K562 (cell line): ENCODE results near the gene RPTOR. TPM values are rescaled to one million over a fixed set of nuclear protein-coding genes. Genes with fewer than 3 reads are reported as not detected.

ENCODE experiments used
- CREM ChIP-seq: IDR thresholded peaks from 2 replicates; pipeline ENCODE4 v1.6.1; 2014; ENCODE audit warnings: antibody characterized with exemption, low read depth
- EGR1 ChIP-seq: fragments of 450-650 bp; conservative IDR thresholded peaks from 2 replicates; pipeline ENCODE4 v1.6.1; 2017; ENCODE audit warnings: mild to moderate bottlenecking
- HDAC1 ChIP-seq, 2 experiments: fragments of 450-650 bp; IDR thresholded peaks; 2 replicates each; pipeline ENCODE4 v1.6.1; 2016 to 2017; ENCODE audit warnings: inconsistent platforms in 1 of 2, mild to moderate bottlenecking in 1 of 2, moderate library complexity in 1 of 2
- HDAC2 ChIP-seq: fragments of 450-650 bp; IDR thresholded peaks from 2 replicates; pipeline ENCODE4 v1.6.1; 2016; ENCODE audit warnings: mild to moderate bottlenecking
- MAZ ChIP-seq, 2 experiments: fragments of 450-650 bp in 1 of 2; sonication (generic) in 1 of 2; formaldehyde crosslinking; IDR thresholded peaks in 1 of 2; conservative IDR thresholded peaks in 1 of 2; 2 replicates each; pipeline versions ENCODE4 v1.4.0 to v1.5.0; 2020; ENCODE audit warnings: mild to moderate bottlenecking in 1 of 2, missing genetic modification reagents in 1 of 2
- NCOA1 ChIP-seq: fragments of 450-650 bp; IDR thresholded peaks from 2 replicates; pipeline ENCODE4 v1.6.1; 2016; ENCODE audit warnings: low read depth
- NCOR1 ChIP-seq: fragments of 450-650 bp; IDR thresholded peaks from 2 replicates; pipeline ENCODE4 v1.6.1; 2016; ENCODE audit warnings: mild to moderate bottlenecking, moderate library complexity
- NFE2L1 ChIP-seq: fragments of 450-650 bp; IDR thresholded peaks from 2 replicates; pipeline ENCODE4 v1.6.1; 2016; ENCODE audit warnings: missing genetic modification characterization, low read depth, mild to moderate bottlenecking, missing compliant biosample characterization, moderate library complexity, borderline replicate concordance
- PYGO2 ChIP-seq: fragments of 450-650 bp; IDR thresholded peaks from 2 replicates; pipeline ENCODE4 v1.6.1; 2016; ENCODE audit warnings: mild to moderate bottlenecking, missing genetic modification characterization, moderate library complexity, missing compliant biosample characterization
- SRSF1 ChIP-seq: fragments of 200-400 bp; formaldehyde crosslinking; IDR thresholded peaks from 2 replicates; pipeline ENCODE4 v1.6.1; 2017; ENCODE audit warnings: mild to moderate bottlenecking, low read depth, low read length, moderate library complexity
- TSC22D4 ChIP-seq: fragments of 450-650 bp; IDR thresholded peaks from 2 replicates; pipeline ENCODE4 v1.6.1; 2016; ENCODE audit warnings: missing genetic modification characterization, missing biosample characterization, control low read depth
- YBX1 ChIP-seq: fragments of 450-650 bp; IDR thresholded peaks from 2 replicates; pipeline ENCODE4 v1.7.1; 2016; ENCODE audit warnings: mild to moderate bottlenecking
- ZBTB1 ChIP-seq: sonication (generic); formaldehyde crosslinking; IDR thresholded peaks from 2 replicates; pipeline ENCODE4 v1.8.1; 2023; ENCODE audit warnings: missing genetic modification reagents, low read depth, mild to moderate bottlenecking, borderline replicate concordance
- ZNF174 ChIP-seq: fragments of 250-450 bp; sonication (Bioruptor Pico); IDR thresholded peaks from 2 replicates; pipeline ENCODE4 v1.4.0; 2020; ENCODE audit warnings: mild to moderate bottlenecking
- ZNF224 ChIP-seq: sonication (generic); formaldehyde crosslinking; IDR thresholded peaks from 2 replicates; pipeline ENCODE4 v1.8.0; 2022; ENCODE audit warnings: mild to moderate bottlenecking, missing genetic modification reagents
- polyA plus RNA-seq, 8 experiments: library from polyadenylated mRNA; depleted of rRNA in 4 of 8; stranded (reverse) in 5 of 8; unstranded in 3 of 8; fragments of >200 nt; fragmentation: Nextera tagmentation in 2 of 8; fragmentation: Illumina TruSeq in 1 of 8; extraction: Ambion mirVana in 2 of 8; extraction: Trizol in 1 of 8; gene quantifications; 2 replicates each; pipeline versions ENCODE4 v1.2.1 to v1.2.3, GENCODE V29; 2011 to 2014; ENCODE audit warnings: inconsistent platforms in 1 of 8, missing spikeins in 1 of 8
- total RNA-seq, 7 experiments: library from RNA; depleted of rRNA in 6 of 7; stranded (reverse); fragments of >200 nt in 6 of 7; fragmentation: Illumina TruSeq in 2 of 7; extraction: Trizol in 2 of 7; gene quantifications; 2 replicates each; pipeline versions ENCODE4 v1.2.1 to v1.2.3, GENCODE V29; 2011 to 2021; ENCODE audit warnings: low replicate concordance in 1 of 7
- TF ChIP-seq, protein P1 (sequence below), 2 experiments: fragments of 450-650 bp in 1 of 2; sonication (generic) in 1 of 2; formaldehyde crosslinking in 1 of 2; IDR thresholded peaks in 1 of 2; conservative IDR thresholded peaks in 1 of 2; 2 replicates each; pipeline versions ENCODE4 v1.6.1 to v1.8.1; 2016 to 2023; ENCODE audit warnings: mild to moderate bottlenecking in 2 of 2, moderate library complexity in 2 of 2, inconsistent platforms in 1 of 2, missing genetic modification reagents in 1 of 2
- TF ChIP-seq, protein P2 (sequence below): fragments of 450-650 bp; formaldehyde crosslinking; IDR thresholded peaks from 2 replicates; pipeline ENCODE4 v1.4.0; 2022; ENCODE audit warnings: missing genetic modification characterization
- TF ChIP-seq, protein P3 (sequence below): IDR thresholded peaks from 2 replicates; pipeline ENCODE4 v1.6.1; 2011; ENCODE audit warnings: borderline replicate concordance, low read depth, mild to moderate bottlenecking, moderate library complexity, low read length; ENCODE audit not compliant: insufficient read depth, poor library complexity, severe bottlenecking
- TF ChIP-seq, protein P4 (sequence below): fragments of 450-650 bp; formaldehyde crosslinking; IDR thresholded peaks from 2 replicates; pipeline ENCODE4 v1.4.0; 2020; ENCODE audit warnings: mild to moderate bottlenecking, moderate library complexity
- TF ChIP-seq, protein P5 (sequence below), 2 experiments: fragments of 200-800 bp in 1 of 2; sonication (Bioruptor generic) in 1 of 2; sonication (generic) in 1 of 2; formaldehyde crosslinking in 1 of 2; IDR thresholded peaks in 1 of 2; conservative IDR thresholded peaks in 1 of 2; 2 replicates each; pipeline versions ENCODE4 v1.5.0 to v1.6.1; 2016 to 2020; ENCODE audit warnings: missing compliant biosample characterization in 1 of 2, missing genetic modification characterization in 1 of 2, missing genetic modification reagents in 1 of 2

RPTOR gene
- total and polyA plus RNA-seq, 9 of the 15 experiments (the other 6 are each of a cell fraction or from before 2014, with no cell fraction given) = 0.24 to 54.1 (median 10.2) TPM

DNA sequence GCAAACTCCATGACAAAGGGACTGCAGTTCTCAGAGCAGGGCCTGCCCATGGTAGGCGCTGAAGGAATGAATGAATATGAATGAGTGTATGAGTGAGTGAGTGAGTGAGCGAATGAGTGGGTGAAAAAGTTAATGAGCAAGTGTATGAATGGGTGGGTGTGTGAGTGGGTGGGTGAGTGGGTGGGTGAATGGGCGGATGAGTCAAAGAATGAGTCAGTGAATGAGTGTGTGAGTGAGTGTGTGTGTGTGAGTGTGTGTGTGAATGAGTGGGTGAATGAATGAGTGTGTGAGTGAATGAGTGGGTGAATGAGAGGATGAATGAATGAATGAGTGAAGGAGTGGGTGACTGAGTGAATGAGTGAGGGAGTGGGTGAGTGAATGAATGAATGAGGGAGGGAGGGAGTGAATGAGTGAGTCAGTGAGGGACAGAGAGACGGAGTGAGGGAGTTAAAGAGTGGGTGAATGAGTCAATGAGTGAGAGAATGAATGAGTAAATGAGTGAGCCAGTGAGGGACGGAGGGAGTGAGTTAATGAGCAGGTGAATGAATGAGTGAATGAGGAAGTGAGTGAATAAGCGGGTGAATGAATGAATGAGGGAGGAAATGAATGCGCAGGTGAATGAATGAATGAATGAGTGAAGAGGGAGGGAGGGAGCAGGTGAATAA is 435.9 kb downstream of the RPTOR start (continued):
- TF ChIP-seq, protein P1, sequence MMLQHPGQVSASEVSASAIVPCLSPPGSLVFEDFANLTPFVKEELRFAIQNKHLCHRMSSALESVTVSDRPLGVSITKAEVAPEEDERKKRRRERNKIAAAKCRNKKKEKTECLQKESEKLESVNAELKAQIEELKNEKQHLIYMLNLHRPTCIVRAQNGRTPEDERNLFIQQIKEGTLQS (IDR thresholded peaks at IDR 0.05) = peak; percentile 69
- TF ChIP-seq, protein P1 (CRISPR knock-in tag; conservative IDR thresholded peaks at IDR 0.05) = no peak
- no peak for TF ChIP-seq SRSF1
- no peak for TF ChIP-seq YBX1
- no peak for TF ChIP-seq MAZ (CRISPR knock-in tag; conservative IDR thresholded peaks at IDR 0.05 in 1 of 2, IDR thresholded peaks at IDR 0.05 in 1 of 2)
- peak in 1 of 2 experiments; percentile 60; a peak in 2 of 4 replicates for TF ChIP-seq HDAC1 (IDR thresholded peaks at IDR 0.05)
- no peak for TF ChIP-seq PYGO2 (tag)
- TF ChIP-seq, protein P2, sequence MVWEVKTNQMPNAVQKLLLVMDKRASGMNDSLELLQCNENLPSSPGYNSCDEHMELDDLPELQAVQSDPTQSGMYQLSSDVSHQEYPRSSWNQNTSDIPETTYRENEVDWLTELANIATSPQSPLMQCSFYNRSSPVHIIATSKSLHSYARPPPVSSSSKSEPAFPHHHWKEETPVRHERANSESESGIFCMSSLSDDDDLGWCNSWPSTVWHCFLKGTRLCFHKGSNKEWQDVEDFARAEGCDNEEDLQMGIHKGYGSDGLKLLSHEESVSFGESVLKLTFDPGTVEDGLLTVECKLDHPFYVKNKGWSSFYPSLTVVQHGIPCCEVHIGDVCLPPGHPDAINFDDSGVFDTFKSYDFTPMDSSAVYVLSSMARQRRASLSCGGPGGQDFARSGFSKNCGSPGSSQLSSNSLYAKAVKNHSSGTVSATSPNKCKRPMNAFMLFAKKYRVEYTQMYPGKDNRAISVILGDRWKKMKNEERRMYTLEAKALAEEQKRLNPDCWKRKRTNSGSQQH (CRISPR knock-in tag) = peak; percentile 54; the same call in 1 of the 2 replicates
- TF ChIP-seq TSC22D4 = peak; percentile 98
- TF ChIP-seq ZBTB1 = no peak
- no peak for TF ChIP-seq NFE2L1 (tag)
- TF ChIP-seq NCOR1 = no peak
- no peak for TF ChIP-seq CREM
- TF ChIP-seq ZNF174 (CRISPR knock-in tag) = no peak
- TF ChIP-seq, protein P3, sequence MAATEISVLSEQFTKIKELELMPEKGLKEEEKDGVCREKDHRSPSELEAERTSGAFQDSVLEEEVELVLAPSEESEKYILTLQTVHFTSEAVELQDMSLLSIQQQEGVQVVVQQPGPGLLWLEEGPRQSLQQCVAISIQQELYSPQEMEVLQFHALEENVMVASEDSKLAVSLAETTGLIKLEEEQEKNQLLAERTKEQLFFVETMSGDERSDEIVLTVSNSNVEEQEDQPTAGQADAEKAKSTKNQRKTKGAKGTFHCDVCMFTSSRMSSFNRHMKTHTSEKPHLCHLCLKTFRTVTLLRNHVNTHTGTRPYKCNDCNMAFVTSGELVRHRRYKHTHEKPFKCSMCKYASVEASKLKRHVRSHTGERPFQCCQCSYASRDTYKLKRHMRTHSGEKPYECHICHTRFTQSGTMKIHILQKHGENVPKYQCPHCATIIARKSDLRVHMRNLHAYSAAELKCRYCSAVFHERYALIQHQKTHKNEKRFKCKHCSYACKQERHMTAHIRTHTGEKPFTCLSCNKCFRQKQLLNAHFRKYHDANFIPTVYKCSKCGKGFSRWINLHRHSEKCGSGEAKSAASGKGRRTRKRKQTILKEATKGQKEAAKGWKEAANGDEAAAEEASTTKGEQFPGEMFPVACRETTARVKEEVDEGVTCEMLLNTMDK = no peak
- 0 out of 2 replicates have a peak, but pooled peaks have one; percentile 23 for TF ChIP-seq NCOA1
- TF ChIP-seq, protein P4, sequence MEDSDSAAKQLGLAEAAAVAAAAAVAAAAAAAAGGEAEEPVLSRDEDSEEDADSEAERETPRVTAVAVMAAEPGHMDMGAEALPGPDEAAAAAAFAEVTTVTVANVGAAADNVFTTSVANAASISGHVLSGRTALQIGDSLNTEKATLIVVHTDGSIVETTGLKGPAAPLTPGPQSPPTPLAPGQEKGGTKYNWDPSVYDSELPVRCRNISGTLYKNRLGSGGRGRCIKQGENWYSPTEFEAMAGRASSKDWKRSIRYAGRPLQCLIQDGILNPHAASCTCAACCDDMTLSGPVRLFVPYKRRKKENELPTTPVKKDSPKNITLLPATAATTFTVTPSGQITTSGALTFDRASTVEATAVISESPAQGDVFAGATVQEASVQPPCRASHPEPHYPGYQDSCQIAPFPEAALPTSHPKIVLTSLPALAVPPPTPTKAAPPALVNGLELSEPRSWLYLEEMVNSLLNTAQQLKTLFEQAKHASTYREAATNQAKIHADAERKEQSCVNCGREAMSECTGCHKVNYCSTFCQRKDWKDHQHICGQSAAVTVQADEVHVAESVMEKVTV (CRISPR knock-in tag) = no peak
- TF ChIP-seq, protein P5, sequence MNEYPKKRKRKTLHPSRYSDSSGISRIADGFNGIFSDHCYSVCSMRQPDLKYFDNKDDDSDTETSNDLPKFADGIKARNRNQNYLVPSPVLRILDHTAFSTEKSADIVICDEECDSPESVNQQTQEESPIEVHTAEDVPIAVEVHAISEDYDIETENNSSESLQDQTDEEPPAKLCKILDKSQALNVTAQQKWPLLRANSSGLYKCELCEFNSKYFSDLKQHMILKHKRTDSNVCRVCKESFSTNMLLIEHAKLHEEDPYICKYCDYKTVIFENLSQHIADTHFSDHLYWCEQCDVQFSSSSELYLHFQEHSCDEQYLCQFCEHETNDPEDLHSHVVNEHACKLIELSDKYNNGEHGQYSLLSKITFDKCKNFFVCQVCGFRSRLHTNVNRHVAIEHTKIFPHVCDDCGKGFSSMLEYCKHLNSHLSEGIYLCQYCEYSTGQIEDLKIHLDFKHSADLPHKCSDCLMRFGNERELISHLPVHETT (CRISPR knock-in tag; conservative IDR thresholded peaks at IDR 0.05 in 1 of 2, IDR thresholded peaks at IDR 0.05 in 1 of 2) = no peak
- peak; percentile 100 for TF ChIP-seq EGR1
- TF ChIP-seq HDAC2 = no peak
- no peak for TF ChIP-seq ZNF224 (CRISPR knock-in tag)
